G401 (cell line): ENCODE measurements around the gene RNU2-1. TPM values are rescaled to one million over a fixed set of nuclear protein-coding genes. Genes with fewer than 3 reads are reported as not detected.

ENCODE experiments used
- total RNA-seq: library from RNA; depleted of rRNA; stranded (reverse); fragments of >200 nt; shearing (Covaris generic); gene quantifications from 2 replicates; pipeline ENCODE4 v1.2.3, GENCODE V29; 2014; rRNA removed

The RNU2-1 gene
- total RNA-seq, 1 experiment from 2014 or later = not detected

Other genes with a start within 250 kb of the RNU2-1 start
- gene RPL27, start 235.6 kb downstream of the RNU2-1 start, total RNA-seq = 1,864 and 2,481 TPM in 2 replicates
- gene IFI35, start 227.2 kb downstream of the RNU2-1 start, total RNA-seq = 34.8 and 41.6 TPM in 2 replicates
- gene VAT1, start 211.6 kb downstream of the RNU2-1 start, total RNA-seq = 307 and 355 TPM in 2 replicates
- 10.4 and 10.9 TPM in 2 replicates for gene RND2, start 208.7 kb downstream of the RNU2-1 start, total RNA-seq
- 22.8 and 53.3 TPM in 2 replicates for gene BRCA1, start 108.6 kb downstream of the RNU2-1 start, total RNA-seq
- gene NBR1, start 62.8 kb downstream of the RNU2-1 start, total RNA-seq = 42.8 and 63.6 TPM in 2 replicates
- gene TMEM106A, start 22.1 kb downstream of the RNU2-1 start, total RNA-seq = not detected in 2 replicates
- gene CCDC200, start 5.4 kb downstream of the RNU2-1 start, total RNA-seq = not detected in 2 replicates
- 16.7 and 17.6 TPM in 2 replicates for gene ARL4D, start 165.0 kb upstream of the RNU2-1 start, total RNA-seq
- 25.9 and 43.7 TPM in 2 replicates for gene DHX8, start 250.0 kb upstream of the RNU2-1 start, total RNA-seq